WERI-Rb-1 (cell line): Measurements from ENCODE around the gene GIT2.

Experiments
- DNase-seq: peaks from one replicate; pipeline ENCODE4 v3.0.0-alpha.2; 2020
- H3K27ac ChIP-seq: fragments of 250-450 bp; sonication (Bioruptor Pico); 2 replicates; pipeline ENCODE4 v1.5.1; 2020; ENCODE audit warnings: mild to moderate bottlenecking, moderate library complexity
- H3K27me3 ChIP-seq: fragments of 250-450 bp; sonication (Bioruptor Pico); 2 replicates; pipeline ENCODE4 v1.5.1; 2021; ENCODE audit warnings: mild to moderate bottlenecking, low read depth, moderate library complexity; ENCODE audit not compliant: insufficient read depth, severe bottlenecking
- H3K36me3 ChIP-seq: fragments of 250-450 bp; sonication (Bioruptor Pico); 2 replicates; pipeline ENCODE4 v1.5.1; 2020; ENCODE audit warnings: mild to moderate bottlenecking, moderate library complexity
- H3K4me3 ChIP-seq: 2 replicates; pipeline ENCODE4 v1.5.1; 2011; ENCODE audit warnings: low read depth, mild to moderate bottlenecking, control low read depth, low read length
- H3K9me3 ChIP-seq: fragments of 250-450 bp; sonication (Bioruptor Pico); 2 replicates; pipeline ENCODE4 v1.5.1; 2021; ENCODE audit warnings: mild to moderate bottlenecking, moderate library complexity; ENCODE audit not compliant: severe bottlenecking
- CTCF ChIP-seq: IDR thresholded peaks from 2 replicates; pipeline ENCODE4 v1.5.1; 2011; ENCODE audit warnings: low read depth, mild to moderate bottlenecking, control low read depth, inconsistent platforms, low read length

Gene GIT2

GRCh38 chr12:109983432-109984142 is 12.6 kb downstream of the GIT2 start:
- Histone ChIP-seq H3K9me3 (no peaks in the 10 kb centered on the region), H3K27ac (no peak overlapping the region)
- no peak for TF ChIP-seq CTCF

GRCh38 chr12:109982210-109982609 is 14.0 kb downstream of the GIT2 start:
- Histone ChIP-seq H3K4me3 (no peak overlapping the region), H3K9me3 (no peaks in the 10 kb centered on the region), H3K36me3 (peaks cover 84% of the 10 kb centered on the region), H3K27me3 (no peaks in the 10 kb centered on the region), H3K27ac (no peak overlapping the region)
- TF ChIP-seq CTCF = no peak
- no peak for DNase-seq

More at GRCh38 chr12:109983432-109984142, 12.6 kb downstream of the GIT2 start:
- Histone ChIP-seq H3K27me3 (no peaks in the 10 kb centered on the region), H3K4me3 (no peak overlapping the region), H3K36me3 (peaks cover 85% of the 10 kb centered on the region)
- DNase-seq = no peak

- no peak overlapping the region for H3K4me3 ChIP-seq
- H3K27ac ChIP-seq = no peak overlapping the region
- DNase-seq = no peak
- TF ChIP-seq CTCF = no peak
- peaks cover 86% of the 10 kb centered on the region for H3K36me3 ChIP-seq
- H3K9me3 ChIP-seq = no peaks in the 10 kb centered on the region
- H3K27me3 ChIP-seq = no peaks in the 10 kb centered on the region
Measured at GRCh38 chr12:109981311-109981710, 14.9 kb downstream of the GIT2 start.

GRCh38 chr12:109972821-109973220 is 23.3 kb downstream of the GIT2 start:
- H3K27ac ChIP-seq = no peak overlapping the region

GRCh38 chr12:109968801-109969200 is 27.4 kb downstream of the GIT2 start:
- H3K36me3 ChIP-seq = peaks cover 45% of the 10 kb centered on the region
- H3K4me3 ChIP-seq = no peak overlapping the region
- TF ChIP-seq CTCF = no peak
- no peaks in the 10 kb centered on the region for H3K27me3 ChIP-seq
- H3K9me3 ChIP-seq = no peaks in the 10 kb centered on the region
- H3K27ac ChIP-seq = peak overlapping the region; percentile 66; the same call in 1 of the 2 replicates
- no peak for DNase-seq

More at GRCh38 chr12:109972821-109973220, 23.3 kb downstream of the GIT2 start:
- DNase-seq = no peak
- no peaks in the 10 kb centered on the region for H3K9me3 ChIP-seq
- no peak for TF ChIP-seq CTCF
- no peaks in the 10 kb centered on the region for H3K27me3 ChIP-seq
- peaks cover 52% of the 10 kb centered on the region for H3K36me3 ChIP-seq
- H3K4me3 ChIP-seq = no peak overlapping the region

GRCh38 chr12:109968032-109968420 is 28.1 kb downstream of the GIT2 start:
- TF ChIP-seq CTCF = no peak
- peak overlapping the region; percentile 66 for H3K27ac ChIP-seq
- H3K9me3 ChIP-seq = no peaks in the 10 kb centered on the region
- H3K36me3 ChIP-seq = peaks cover 48% of the 10 kb centered on the region
- H3K27me3 ChIP-seq = no peaks in the 10 kb centered on the region
- no peak overlapping the region for H3K4me3 ChIP-seq
- DNase-seq = no peak
